Anterior cingulate cortex (tissue), 58 donors: ENCODE measurements around the gene RAC3.
A peak's percentile ranks its signal among the peaks of the same experiment; 100 is the strongest.

Source experiments
- DNase-seq, 58 donors: peaks; one replicate each; lab custom pipeline; 2025; lab: John Stamatoyannopoulos, UW

RAC3 gene

GRCh38 chr17:82022310-82022980 is 9.0 kb upstream of the RAC3 start, which contains the start of gene CENPX:
Gene CENPX, minus strand, starts transcription at chr17:82022878. Its CDS starts 17 bp downstream, at chr17:82022861.
- DNase-seq = no peak

GRCh38 chr17:82022981-82023446 is 8.5 kb upstream of the RAC3 start, which contains the start of gene LRRC45:
Gene LRRC45, plus strand, starts transcription at chr17:82023305. Its CDS starts 339 bp downstream, at chr17:82023644.
- DNase-seq = peak; percentile 95 to 100 (median 100)

DNA sequence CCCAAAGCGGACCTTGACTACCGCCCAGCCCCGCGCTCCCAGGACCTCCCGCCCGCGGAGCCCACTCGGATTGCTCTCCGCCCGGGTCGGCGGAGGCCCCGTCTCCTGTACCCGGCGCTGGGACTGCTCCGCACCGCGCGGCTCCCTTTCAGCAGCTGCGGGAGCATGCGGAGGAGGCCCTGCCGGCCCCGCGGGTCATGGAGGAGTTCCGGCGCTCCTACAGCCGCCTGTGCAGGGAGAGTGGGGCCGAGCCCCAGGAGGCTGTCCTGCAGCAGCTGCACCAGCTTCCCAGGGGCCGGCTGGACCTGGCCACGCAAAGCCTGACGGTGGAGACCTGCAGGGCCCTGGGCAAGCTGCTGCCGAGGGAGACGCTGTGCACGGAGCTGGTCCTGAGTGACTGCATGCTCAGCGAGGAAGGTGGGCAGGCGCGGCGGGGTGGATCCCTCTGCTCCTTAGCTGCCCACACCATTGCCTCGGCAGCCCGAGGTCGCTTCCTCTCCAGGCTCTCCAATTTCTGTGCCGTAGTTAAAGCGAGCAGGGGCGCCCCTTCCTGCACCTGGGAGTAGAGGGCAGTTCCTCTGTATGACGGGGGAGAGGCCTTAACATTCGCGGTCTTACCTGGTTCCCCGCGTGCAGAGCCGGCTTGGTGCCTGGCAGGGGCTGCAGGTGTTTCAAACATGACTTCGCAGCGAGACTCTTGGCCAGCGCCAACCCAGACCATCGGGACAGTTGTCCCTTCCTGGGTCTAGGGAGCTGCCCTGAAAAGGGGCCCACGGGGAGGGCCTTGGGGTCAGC is 7.8 kb upstream of the RAC3 start:
- DNase-seq = no peak

DNA sequence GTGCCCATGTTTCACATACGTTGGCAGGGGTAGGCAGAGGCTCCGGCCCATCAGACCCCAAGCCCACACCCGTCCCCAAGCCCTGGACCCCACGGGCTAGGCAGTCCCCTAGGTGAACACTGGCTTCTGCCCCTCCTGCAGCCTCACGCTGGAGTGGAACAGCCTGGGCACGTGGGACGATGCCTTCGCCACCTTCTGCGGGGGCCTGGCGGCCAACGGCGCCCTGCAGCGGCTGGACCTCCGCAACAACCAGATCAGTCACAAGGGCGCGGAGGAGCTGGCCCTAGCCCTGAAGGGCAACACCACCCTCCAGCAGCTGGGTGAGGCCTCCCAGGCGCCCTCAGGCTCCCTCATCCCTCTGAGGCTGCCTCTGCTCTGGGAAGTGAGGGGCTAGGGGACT is 6.6 kb upstream of the RAC3 start:
- DNase-seq = no peak

DNA sequence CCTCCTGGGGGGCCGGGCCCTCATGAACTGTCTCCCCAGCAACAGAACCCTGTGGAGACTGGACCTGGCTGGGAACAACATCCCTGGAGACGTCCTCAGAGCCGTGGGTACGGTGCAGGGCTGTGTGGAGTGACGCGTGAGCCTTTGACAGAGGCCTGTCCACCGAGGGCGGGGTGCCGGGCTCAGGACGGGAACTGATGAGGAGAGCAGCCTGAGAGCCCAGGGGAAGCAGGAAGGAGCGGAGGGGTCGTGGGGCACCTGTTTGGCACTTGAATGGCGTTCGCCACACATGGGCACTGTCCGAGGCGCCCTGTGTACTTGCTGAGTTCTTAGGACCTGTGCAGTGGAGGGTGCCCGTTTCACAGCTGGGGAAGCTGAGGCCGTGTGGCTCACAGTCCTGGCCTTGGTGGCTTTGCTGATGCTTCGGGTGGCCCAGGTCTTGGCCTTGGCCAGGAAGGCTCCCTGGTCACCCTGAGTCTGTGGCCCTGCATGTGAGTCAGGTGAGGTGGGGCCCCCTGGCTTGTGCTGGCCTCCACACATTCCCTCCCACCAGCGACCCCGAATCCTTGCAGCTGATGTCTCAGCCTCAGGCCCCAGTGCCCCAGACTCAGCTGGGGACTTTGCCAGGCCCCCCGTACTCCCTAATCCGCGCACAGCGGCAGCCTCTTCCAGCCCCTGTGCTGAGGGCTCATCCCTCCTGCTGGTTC is 5.9 kb upstream of the RAC3 start:
- no peak for DNase-seq

DNA sequence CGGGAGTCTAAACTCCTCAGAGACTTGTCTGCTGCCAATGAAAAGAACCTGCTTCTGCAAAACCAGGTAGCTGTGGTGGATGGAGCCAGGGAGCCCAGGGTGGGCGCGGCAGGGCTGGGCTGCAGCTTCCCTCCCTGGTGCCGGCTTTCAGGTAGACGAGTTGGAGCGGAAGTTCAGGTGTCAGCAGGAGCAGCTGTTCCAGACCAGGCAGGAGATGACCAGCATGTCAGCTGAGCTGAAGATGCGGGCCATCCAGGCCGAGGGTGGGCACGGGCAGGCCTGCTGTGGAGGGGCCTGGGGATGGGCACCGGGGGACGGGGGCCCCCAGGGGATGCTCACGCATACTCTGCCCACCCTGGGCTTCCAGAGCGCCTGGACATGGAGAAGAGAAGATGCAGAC is 3.2 kb upstream of the RAC3 start:
- DNase-seq = no peak

- no peak for DNase-seq
Observed at GRCh38 chr17:82028966-82029365, 2.5 kb upstream of the RAC3 start.

GRCh38 chr17:82029391-82029790 is 2.1 kb upstream of the RAC3 start:
- peak in 1 of 58 donors; percentile 17 for DNase-seq

GRCh38 chr17:82029990-82030469 is 1.4 kb upstream of the RAC3 start:
- DNase-seq = no peak

GRCh38 chr17:82030470-82031302 is 792 bp upstream of the RAC3 start:
- peak in 57 of 58 donors; percentile 26 to 89 (median 72) for DNase-seq

GRCh38 chr17:82031885-82032627 is 578 bp downstream of the RAC3 start:
- DNase-seq = peak in 1 of 58 donors; percentile 15

DNA sequence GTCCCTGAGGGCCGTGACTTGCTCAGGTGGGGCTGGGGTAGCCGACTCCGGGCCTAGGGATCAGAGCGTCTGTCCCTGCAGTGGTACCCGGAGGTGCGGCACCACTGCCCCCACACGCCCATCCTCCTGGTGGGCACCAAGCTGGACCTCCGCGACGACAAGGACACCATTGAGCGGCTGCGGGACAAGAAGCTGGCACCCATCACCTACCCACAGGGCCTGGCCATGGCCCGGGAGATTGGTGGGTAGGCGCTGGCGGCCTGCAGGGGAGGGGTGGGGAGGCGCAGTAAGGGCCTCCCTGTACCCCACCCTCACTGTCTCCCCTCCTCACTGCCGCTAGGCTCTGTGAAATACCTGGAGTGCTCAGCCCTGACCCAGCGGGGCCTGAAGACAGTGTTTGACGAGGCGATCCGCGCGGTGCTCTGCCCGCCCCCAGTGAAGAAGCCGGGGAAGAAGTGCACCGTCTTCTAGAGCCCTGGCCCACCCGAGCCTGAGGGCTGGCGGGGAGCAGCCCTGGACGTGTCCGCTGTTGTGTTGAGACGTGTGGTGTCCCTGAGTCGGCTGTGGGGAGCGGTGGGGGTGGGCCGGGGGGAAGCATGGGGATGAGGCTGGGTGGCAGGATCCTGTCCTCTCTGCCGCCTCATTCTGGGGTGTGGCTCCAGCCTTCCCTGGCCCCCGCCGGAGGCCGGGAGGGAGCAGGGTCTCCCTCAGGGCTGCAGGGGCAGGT is 2.0 kb downstream of the RAC3 start:
- no peak for DNase-seq

DNA sequence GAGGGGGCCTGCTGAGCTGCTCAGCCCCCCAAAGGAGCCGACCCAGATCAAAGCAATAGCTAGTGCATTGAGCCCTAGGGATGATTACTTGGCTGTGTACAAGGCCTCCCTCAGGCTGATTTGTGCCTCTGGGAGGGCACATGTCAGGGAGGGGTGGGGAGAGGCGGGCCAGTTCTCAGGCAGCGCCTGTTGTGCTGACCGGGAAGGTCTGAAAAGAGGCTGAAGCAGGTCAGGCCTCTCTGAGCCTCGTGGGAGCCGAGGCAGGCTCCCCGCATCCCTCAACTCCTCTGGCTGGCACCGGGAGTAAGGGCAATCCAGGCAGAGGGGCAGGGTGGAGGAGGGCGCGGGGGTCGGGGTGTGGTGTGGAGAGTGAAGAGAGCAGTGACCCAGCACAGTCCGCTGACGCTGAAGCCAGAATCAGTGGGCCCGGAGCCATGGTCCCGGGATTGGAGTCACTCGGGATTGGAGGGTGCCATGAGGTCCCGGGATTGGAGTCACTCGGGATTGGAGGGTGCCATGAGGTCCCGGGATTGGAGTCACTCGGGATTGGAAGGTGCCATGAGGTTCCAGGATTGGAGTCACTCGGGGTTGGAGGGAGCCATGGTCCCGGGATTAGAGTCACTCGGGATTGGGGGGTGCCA is 3.0 kb downstream of the RAC3 start:
- DNase-seq = no peak

- DNase-seq = no peak
Observed at GRCh38 chr17:82035488-82035887, 4.0 kb downstream of the RAC3 start.

GRCh38 chr17:82035956-82036633 is 4.6 kb downstream of the RAC3 start:
- DNase-seq = no peak

GRCh38 chr17:82036634-82037091 is 5.2 kb downstream of the RAC3 start:
- DNase-seq = no peak
